GM12891 (cell line): ENCODE results near the gene SERPINE2.

ENCODE experiments used
- SPI1 ChIP-seq: IDR thresholded peaks from 2 replicates; pipeline ENCODE4 v1.6.1; 2011; ENCODE audit warnings: low read depth, low read length, control low read depth
- TAF1 ChIP-seq: IDR thresholded peaks from 2 replicates; pipeline ENCODE4 v1.6.1; 2011; ENCODE audit warnings: low read depth, low read length, control low read depth

DNA sequence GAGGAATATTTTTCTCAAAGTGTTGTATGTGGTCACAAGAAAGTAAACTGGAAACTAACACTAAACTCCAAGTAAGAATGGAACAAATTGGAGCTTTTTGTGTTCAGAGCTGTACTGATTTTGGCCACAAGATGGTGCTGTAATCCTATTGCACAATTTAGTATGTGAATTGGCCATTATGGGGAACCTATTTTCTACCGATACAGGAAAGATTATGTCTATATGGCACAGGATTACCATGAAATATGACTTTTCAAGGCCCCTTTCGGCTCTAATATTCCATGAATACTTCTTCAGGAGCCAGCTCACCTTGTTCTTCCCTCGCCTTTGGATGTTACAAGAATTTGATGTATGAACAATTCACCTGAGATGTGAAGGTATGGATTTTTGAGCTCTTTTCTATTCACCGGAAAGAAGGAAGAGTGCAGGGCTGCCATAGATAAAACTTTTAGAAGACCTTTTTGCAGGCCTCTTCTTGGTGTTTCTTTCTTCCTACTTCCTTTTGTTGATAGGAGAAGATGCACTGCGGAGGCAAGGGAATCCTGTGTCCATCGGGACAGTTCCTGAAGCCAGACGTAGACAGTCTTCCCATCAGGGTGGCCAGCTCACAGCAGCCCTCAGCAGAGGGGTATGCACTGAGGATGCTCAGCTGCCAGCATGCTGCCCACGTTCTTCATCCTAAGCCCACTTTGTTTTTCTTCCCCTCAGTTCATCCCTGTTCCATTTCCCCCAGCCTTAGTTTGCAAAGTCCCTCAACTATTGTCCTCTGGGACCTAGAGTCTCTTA is 68.5 kb downstream of the SERPINE2 start:
- no peak for TF ChIP-seq SPI1
- TF ChIP-seq TAF1 = no peak
